Measurements from ENCODE around the gene FKBP9. TPM values are rescaled to one million over a fixed set of nuclear protein-coding genes. Genes with fewer than 3 reads are reported as not detected.
A peak's percentile ranks its signal among the peaks of the same experiment; 100 is the strongest.

FKBP9 gene
- total and polyA plus RNA-seq, 2 of the 4 experiments (the other 2 are of a cell fraction), result 126 to 191 TPM

DNA sequence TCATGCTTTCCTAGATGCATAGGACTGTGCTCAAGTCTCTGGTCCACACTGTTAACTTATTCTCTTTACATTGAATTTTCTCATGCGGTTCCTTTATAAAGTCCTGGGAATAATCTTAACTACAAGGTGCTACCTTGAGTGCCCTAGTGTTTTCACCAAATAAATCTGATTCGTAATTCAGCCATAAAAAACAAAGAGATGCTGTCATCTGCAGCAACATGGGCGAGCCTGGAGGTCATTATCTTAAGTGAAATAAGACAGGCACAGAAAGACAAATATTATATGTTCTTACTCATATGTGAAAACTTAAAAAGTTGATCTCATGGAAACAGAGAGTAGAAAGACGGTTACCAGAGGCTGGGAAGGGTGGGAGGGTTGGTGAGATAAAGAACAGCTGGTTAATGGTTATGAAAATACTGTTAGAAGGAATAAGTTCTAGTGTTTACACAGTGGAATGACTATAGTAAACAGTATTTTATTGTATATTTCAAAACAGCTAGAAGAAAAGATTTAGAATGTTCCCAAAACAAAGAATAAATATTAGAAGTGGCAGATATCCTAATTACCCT is 67.0 kb downstream of the FKBP9 start:
- dilution Hi-C loops (cut with HindIII; ENCODE audit: low sequenced_read_pairs, unreplicated experiment), result no loop called here
- Histone ChIP-seq H2AFZ (replicated peaks; ENCODE audit: low read length, poor library complexity) (no peak overlapping the region), H2BK15ac (ENCODE audit: low read depth, low read length) (no peak overlapping the region), H3K9ac (ENCODE audit: low read depth, low read length) (no peak overlapping the region), H3K9me3 (ENCODE audit: control insufficient read depth, insufficient read depth, low read length) (no peaks in the 10 kb centered on the region), H3K79me1 (ENCODE audit: low read depth in 1 of 2, low read length in 2 of 2) (peaks cover 6 to 8% of the 10 kb centered on the region in 2 experiments; a peak in 3 of 4 replicates), H3K4me2 (ENCODE audit: low read depth, low read length) (no peak overlapping the region), H3K27me3 (ENCODE audit: control insufficient read depth, insufficient read depth, low read length) (no peaks in the 10 kb centered on the region), H3K36me3 (ENCODE audit: control insufficient read depth, insufficient read depth, low read length) (no peaks in the 10 kb centered on the region), H4K91ac (ENCODE audit: insufficient read depth, low read depth, low read length) (no peak overlapping the region), H3K18ac (ENCODE audit: low read depth, low read length) (peak overlapping the region; percentile 70), H4K5ac (ENCODE audit: low read depth, low read length) (no peak overlapping the region), H3K9me1 (ENCODE audit: insufficient read depth, low read length) (no peaks in the 10 kb centered on the region), H3K27ac (ENCODE audit: insufficient read depth, low read length) (peak overlapping the region; percentile 9; the same call in 1 of the 2 replicates), H2BK120ac (ENCODE audit: low read depth, low read length) (no peak overlapping the region), H3K14ac (replicated peaks; ENCODE audit: low read depth, low read length) (no peak overlapping the region), H2BK20ac (ENCODE audit: low read depth, low read length) (no peak overlapping the region), H3K23ac (ENCODE audit: low read depth, low read length) (no peak overlapping the region), H2BK5ac (ENCODE audit: low read depth, low read length, poor library complexity, severe bottlenecking) (peak overlapping the region; percentile 5), H4K8ac (ENCODE audit: low read depth in 2 of 2, low read length in 2 of 2) (no peak overlapping the region), H4K20me1 (ENCODE audit: insufficient read depth, low read length) (no peaks in the 10 kb centered on the region), H2AK9ac (replicated peaks; ENCODE audit: low read depth, low read length, poor library complexity) (no peak overlapping the region), H3K4me1 (ENCODE audit: control insufficient read depth, insufficient read depth, low read length) (0 out of 2 replicates have a peak, but pooled peaks cover 3% of the 10 kb centered on the region), H3K4me3 (ENCODE audit: insufficient read depth, low read depth, low read length) (no peak overlapping the region), H2AK5ac (ENCODE audit: low read depth, low read length) (no peak overlapping the region), H3K4ac (ENCODE audit: low read depth, low read length) (no peak overlapping the region), H3K56ac (ENCODE audit: extremely low read depth, insufficient read depth, low read length) (no peak overlapping the region)
- ATAC-seq (ENCODE audit: low read depth), result peak; percentile 97
- intact Hi-C loops (cut with micrococcal nuclease), result no loop called here
- peak; percentile 77 for DNase-seq
- no peak for TF ChIP-seq RAD21 (IDR thresholded peaks at IDR 0.05; ENCODE audit: low read length)
- no peak for TF ChIP-seq BHLHE40 (IDR thresholded peaks at IDR 0.05; ENCODE audit: low read depth, low read length)
- no peak for TF ChIP-seq MXI1 (IDR thresholded peaks at IDR 0.05; ENCODE audit: borderline replicate concordance, low read depth, low read length)
- no peak for TF ChIP-seq CHD1 (IDR thresholded peaks at IDR 0.05; ENCODE audit: low read depth, low read length)
- TF ChIP-seq MAZ (IDR thresholded peaks at IDR 0.05; ENCODE audit: borderline replicate concordance, low read depth, low read length), result no peak
- no peak for TF ChIP-seq MAFK (IDR thresholded peaks at IDR 0.05; ENCODE audit: low read depth, low read length)
- TF ChIP-seq SMC3 (IDR thresholded peaks at IDR 0.05; ENCODE audit: low read depth, low read length), result no peak
- no peak for TF ChIP-seq FOS (IDR thresholded peaks at IDR 0.05; ENCODE audit: low read depth, low read length)
- TF ChIP-seq, protein P1, sequence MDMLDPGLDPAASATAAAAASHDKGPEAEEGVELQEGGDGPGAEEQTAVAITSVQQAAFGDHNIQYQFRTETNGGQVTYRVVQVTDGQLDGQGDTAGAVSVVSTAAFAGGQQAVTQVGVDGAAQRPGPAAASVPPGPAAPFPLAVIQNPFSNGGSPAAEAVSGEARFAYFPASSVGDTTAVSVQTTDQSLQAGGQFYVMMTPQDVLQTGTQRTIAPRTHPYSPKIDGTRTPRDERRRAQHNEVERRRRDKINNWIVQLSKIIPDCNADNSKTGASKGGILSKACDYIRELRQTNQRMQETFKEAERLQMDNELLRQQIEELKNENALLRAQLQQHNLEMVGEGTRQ (IDR thresholded peaks at IDR 0.05; ENCODE audit: low read depth, low read length), result no peak
- TF ChIP-seq RFX5 (IDR thresholded peaks at IDR 0.05; ENCODE audit: low read depth, low read length), result no peak
- TF ChIP-seq, protein P2, sequence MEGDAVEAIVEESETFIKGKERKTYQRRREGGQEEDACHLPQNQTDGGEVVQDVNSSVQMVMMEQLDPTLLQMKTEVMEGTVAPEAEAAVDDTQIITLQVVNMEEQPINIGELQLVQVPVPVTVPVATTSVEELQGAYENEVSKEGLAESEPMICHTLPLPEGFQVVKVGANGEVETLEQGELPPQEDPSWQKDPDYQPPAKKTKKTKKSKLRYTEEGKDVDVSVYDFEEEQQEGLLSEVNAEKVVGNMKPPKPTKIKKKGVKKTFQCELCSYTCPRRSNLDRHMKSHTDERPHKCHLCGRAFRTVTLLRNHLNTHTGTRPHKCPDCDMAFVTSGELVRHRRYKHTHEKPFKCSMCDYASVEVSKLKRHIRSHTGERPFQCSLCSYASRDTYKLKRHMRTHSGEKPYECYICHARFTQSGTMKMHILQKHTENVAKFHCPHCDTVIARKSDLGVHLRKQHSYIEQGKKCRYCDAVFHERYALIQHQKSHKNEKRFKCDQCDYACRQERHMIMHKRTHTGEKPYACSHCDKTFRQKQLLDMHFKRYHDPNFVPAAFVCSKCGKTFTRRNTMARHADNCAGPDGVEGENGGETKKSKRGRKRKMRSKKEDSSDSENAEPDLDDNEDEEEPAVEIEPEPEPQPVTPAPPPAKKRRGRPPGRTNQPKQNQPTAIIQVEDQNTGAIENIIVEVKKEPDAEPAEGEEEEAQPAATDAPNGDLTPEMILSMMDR (conservative IDR thresholded peaks at IDR 0.05; ENCODE audit: low read depth, low read length), result no peak
- no peak for TF ChIP-seq NFE2L2 (IDR thresholded peaks at IDR 0.05; ENCODE audit: low read depth, low read length)
- TF ChIP-seq CEBPB (IDR thresholded peaks at IDR 0.05; ENCODE audit: low read depth, low read length), result no peak
- TF ChIP-seq RCOR1 (IDR thresholded peaks at IDR 0.05; ENCODE audit: insufficient replicate concordance, low read length), result no peak
- no TSS peak for BruUV-seq (replicated peaks)
- in situ Hi-C loops (cut with MboI; ENCODE audit: low sequenced_read_pairs), result no loop called here
- ChIA-PET POLR2A (ENCODE audit: unreplicated experiment) (interaction anchor here (0.5 kb wide), 1 partner anchor 74 kb away, joined by 6 read pairs; no protein-coding TSS in a partner anchor), CTCF (no interaction called here)
- 80% methylated on average over 1 of the region's 4 CpGs; no CpG with 5 or more reads in 1 of the 2 experiments for WGBS, 2 experiments (ENCODE audit: extremely low coverage in 2 of 2, insufficient read length in 1 of 2)
